Neural cell (in vitro differentiated cells): Measurements from ENCODE around the gene CSH2.
"Not testable (repeated sequence)": the region's sequence is repeated elsewhere in the genome, so short reads cannot be mapped to it uniquely, and the experiment has no call there.

Source experiments
- EP300 ChIP-seq: fragments of 450-650 bp; conservative IDR thresholded peaks from 2 replicates; pipeline ENCODE4 v1.6.1; 2014; ENCODE audit warnings: antibody characterized with exemption, mild to moderate bottlenecking, moderate library complexity; ENCODE audit not compliant: poor library complexity, severe bottlenecking
- MXI1 ChIP-seq: fragments of 450-650 bp; conservative IDR thresholded peaks from 2 replicates; pipeline ENCODE4 v1.6.1; 2014; ENCODE audit warnings: antibody characterized with exemption, mild to moderate bottlenecking; ENCODE audit not compliant: poor library complexity, severe bottlenecking
- POLR2AphosphoS5 ChIP-seq: IDR thresholded peaks from 2 replicates; pipeline ENCODE4 v1.6.1; 2012
- RAD21 ChIP-seq: fragments of 450-650 bp; conservative IDR thresholded peaks from 2 replicates; pipeline ENCODE4 v1.6.1; 2014; ENCODE audit warnings: antibody characterized with exemption, mild to moderate bottlenecking, moderate library complexity
- TF ChIP-seq, protein P1 (sequence below): fragments of 450-650 bp; IDR thresholded peaks from 2 replicates; pipeline ENCODE4 v1.5.1; 2014; ENCODE audit warnings: antibody characterized with exemption, mild to moderate bottlenecking, moderate library complexity; ENCODE audit not compliant: poor library complexity, severe bottlenecking

DNA sequence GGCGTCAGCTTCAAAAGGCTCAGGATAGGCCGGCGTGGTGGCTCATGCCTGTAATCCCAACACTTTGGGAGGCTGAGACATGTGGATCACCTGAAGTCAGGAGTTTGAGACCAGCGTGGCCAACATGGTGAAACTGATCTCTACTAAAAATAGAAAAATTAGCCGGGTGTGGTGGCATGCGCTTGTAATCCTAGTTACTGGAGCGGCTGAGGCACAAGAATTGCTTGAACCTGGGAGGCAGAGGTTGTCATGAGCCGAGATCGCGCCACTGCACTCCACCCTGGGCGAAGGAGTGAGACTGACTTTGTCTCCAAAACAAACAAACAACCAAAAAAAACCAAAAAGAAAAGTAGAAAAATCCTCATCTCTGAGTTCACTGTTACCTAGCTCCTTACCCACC lies 11.6 kb upstream of the CSH2 start:
- not testable (repeated sequence) for TF ChIP-seq POLR2AphosphoS5, RAD21, EP300, MXI1
- TF ChIP-seq, protein P1, sequence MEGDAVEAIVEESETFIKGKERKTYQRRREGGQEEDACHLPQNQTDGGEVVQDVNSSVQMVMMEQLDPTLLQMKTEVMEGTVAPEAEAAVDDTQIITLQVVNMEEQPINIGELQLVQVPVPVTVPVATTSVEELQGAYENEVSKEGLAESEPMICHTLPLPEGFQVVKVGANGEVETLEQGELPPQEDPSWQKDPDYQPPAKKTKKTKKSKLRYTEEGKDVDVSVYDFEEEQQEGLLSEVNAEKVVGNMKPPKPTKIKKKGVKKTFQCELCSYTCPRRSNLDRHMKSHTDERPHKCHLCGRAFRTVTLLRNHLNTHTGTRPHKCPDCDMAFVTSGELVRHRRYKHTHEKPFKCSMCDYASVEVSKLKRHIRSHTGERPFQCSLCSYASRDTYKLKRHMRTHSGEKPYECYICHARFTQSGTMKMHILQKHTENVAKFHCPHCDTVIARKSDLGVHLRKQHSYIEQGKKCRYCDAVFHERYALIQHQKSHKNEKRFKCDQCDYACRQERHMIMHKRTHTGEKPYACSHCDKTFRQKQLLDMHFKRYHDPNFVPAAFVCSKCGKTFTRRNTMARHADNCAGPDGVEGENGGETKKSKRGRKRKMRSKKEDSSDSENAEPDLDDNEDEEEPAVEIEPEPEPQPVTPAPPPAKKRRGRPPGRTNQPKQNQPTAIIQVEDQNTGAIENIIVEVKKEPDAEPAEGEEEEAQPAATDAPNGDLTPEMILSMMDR = not testable (repeated sequence)
